Measurements from ENCODE around the gene HID1. TPM values are rescaled to one million over a fixed set of nuclear protein-coding genes. Genes with fewer than 3 reads are reported as not detected.
A peak's percentile ranks its signal among the peaks of the same experiment; 100 is the strongest.

Gene HID1
- total and polyA plus RNA-seq, 9 of the 15 experiments (the other 6 are each of a cell fraction or from before 2014, with no cell fraction given) = 0.14 to 2.1 (median 0.54) TPM; not detected in 2

DNA sequence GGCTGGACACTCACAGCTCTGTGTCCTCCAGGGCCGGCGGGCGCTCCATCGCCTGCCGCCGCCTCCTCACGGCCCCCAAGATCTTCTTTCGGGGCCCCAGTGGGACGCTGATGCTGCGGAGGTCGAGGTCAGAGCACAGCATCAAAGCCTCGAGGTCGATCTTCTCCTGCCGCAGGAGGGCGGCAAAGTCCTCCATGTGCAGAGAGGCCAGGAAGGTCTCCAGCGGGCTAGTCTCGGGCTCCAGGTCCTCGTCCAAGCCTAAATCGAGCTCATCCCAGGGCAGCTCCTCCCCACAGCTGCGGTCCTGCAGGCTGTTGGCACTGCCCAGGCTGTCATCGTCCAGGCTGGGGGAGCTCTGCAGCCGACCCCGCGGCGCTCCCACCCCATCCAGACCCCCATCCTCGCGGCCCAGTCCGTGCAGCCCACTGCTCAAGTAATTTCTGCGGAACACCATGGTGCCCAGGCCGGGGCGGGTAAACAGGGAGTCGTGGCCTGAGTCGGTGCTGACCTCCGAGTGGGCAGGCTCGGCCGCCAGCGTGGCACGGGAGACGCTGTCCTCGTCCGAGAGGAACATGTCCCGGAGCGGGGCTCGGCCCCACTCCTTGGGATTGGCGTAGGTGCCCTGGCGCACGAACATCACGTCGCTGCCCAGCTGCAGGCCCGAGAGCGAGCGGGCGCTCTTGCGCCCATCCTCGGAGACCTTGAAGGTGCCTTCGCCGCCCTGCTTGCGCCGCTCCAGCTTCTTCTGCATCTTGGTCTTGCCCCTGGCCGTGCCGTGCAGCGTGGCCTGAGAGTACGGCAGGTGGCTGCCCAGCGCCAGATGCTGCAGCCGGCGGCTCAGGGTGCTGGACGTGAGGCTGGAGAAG lies 52.9 kb downstream of the HID1 start:
- Histone ChIP-seq H3K4me2 (ENCODE audit: insufficient read depth, low read length) (no peak overlapping the region), H3K9ac (ENCODE audit: insufficient read depth in 1 of 2, low read depth in 2 of 2, low read length in 2 of 2) (no peak overlapping the region), H3K4me3 (no peak overlapping the region), H3K9me3 (replicated peaks; ENCODE audit: control insufficient read depth, insufficient read depth, low read depth, low read length) (no peaks in the 10 kb centered on the region), H3K79me2 (ENCODE audit: control insufficient read depth, insufficient read depth, low read length) (no peaks in the 10 kb centered on the region), H3K27ac (ENCODE audit: extremely low read depth, low read depth, low read length) (no peak overlapping the region), H3K36me3 (ENCODE audit: control insufficient read depth, insufficient read depth, low read length) (no peaks in the 10 kb centered on the region), H3K27me3 (ENCODE audit: control insufficient read depth in 2 of 2, insufficient read depth in 2 of 2, low read length in 2 of 2) (peaks cover 5 to 10% of the 10 kb centered on the region in 2 experiments; a peak in 4 of 5 replicates), H4K20me1 (replicated peaks; ENCODE audit: control insufficient read depth, insufficient read depth, low read length) (no peaks in the 10 kb centered on the region), H3K4me1 (replicated peaks in 1 of 2; ENCODE audit: control insufficient read depth in 2 of 2, insufficient read depth in 2 of 2, low read length in 2 of 2) (peaks cover 18 to 65% of the 10 kb centered on the region in 2 experiments), H2AFZ (ENCODE audit: low read depth, low read length) (no peak overlapping the region), H3K9me1 (ENCODE audit: control insufficient read depth, insufficient read depth, low read length) (no peaks in the 10 kb centered on the region)
- no TSS peak for BruUV-seq (replicated peaks)
- CTCF ChIA-PET (ENCODE audit: low intra/inter-chr PET ratio) = interaction anchor here (0.5 to 1.4 kb wide), 3 partner anchors 36 to 41 kb away, joined by 3 to 8 read pairs (median 7); no protein-coding TSS in a partner anchor
- intact Hi-C loops (cut with micrococcal nuclease) = loop anchor here (10.0 kb wide), 1 partner anchor 85 kb away; no protein-coding TSS in a partner anchor
- DNase-seq (ENCODE audit: extremely low read depth in 1 of 4, low spot score in 3 of 4) = peak in 2 of 4 experiments; percentile 50 to 57
- WGBS (ENCODE audit: insufficient coverage, low coverage, missing lambda C conversion rate) = 73% methylated on average over 59 of the region's 67 CpGs
- peak; percentile 22; the same call in 2 of the 3 replicates for ATAC-seq
- peak; percentile 58 for FAIRE-seq
- in situ Hi-C loops (cut with MboI) = loop anchor here (5.0 kb wide), 1 partner anchor 38 kb away; no protein-coding TSS in a partner anchor
- POLR2A ChIA-PET = interaction anchor here (0.6 to 1.4 kb wide), 4 partner anchors 24 to 89 kb away, joined by 3 to 5 read pairs (median 4); partner anchors contain the start of gene FDXR
- TF ChIP-seq ZBTB1 (CRISPR knock-in tag; IDR thresholded peaks at IDR 0.05; ENCODE audit: borderline replicate concordance, low read depth) (no peak), RBFOX2 (IDR thresholded peaks at IDR 0.05; ENCODE audit: low read depth, low read length) (0 out of 2 replicates have a peak, but pooled peaks have one; percentile 12), SMC3 (conservative IDR thresholded peaks at IDR 0.05; ENCODE audit: insufficient read depth, low read depth, low read length) (0 out of 2 replicates have a peak, but pooled peaks have one; percentile 27), CTCF (IDR thresholded peaks at IDR 0.05 in 2 of 3, conservative IDR thresholded peaks at IDR 0.05 in 1 of 3; ENCODE audit: insufficient read depth in 2 of 3, low read depth in 1 of 3, low read length in 3 of 3) (peak; percentile 33 to 60 (median 54); a peak in 4 of 6 replicates), RAD21 (CRISPR knock-in tag; conservative IDR thresholded peaks at IDR 0.05 in 1 of 2, IDR thresholded peaks at IDR 0.05 in 1 of 2) (peak in 1 of 2 experiments; percentile 57; a peak in 2 of 4 replicates), HNRNPL (IDR thresholded peaks at IDR 0.05; ENCODE audit: low read depth, low read length) (peak; percentile 81; the same call in 1 of the 2 replicates)
- TF ChIP-seq, protein P1, sequence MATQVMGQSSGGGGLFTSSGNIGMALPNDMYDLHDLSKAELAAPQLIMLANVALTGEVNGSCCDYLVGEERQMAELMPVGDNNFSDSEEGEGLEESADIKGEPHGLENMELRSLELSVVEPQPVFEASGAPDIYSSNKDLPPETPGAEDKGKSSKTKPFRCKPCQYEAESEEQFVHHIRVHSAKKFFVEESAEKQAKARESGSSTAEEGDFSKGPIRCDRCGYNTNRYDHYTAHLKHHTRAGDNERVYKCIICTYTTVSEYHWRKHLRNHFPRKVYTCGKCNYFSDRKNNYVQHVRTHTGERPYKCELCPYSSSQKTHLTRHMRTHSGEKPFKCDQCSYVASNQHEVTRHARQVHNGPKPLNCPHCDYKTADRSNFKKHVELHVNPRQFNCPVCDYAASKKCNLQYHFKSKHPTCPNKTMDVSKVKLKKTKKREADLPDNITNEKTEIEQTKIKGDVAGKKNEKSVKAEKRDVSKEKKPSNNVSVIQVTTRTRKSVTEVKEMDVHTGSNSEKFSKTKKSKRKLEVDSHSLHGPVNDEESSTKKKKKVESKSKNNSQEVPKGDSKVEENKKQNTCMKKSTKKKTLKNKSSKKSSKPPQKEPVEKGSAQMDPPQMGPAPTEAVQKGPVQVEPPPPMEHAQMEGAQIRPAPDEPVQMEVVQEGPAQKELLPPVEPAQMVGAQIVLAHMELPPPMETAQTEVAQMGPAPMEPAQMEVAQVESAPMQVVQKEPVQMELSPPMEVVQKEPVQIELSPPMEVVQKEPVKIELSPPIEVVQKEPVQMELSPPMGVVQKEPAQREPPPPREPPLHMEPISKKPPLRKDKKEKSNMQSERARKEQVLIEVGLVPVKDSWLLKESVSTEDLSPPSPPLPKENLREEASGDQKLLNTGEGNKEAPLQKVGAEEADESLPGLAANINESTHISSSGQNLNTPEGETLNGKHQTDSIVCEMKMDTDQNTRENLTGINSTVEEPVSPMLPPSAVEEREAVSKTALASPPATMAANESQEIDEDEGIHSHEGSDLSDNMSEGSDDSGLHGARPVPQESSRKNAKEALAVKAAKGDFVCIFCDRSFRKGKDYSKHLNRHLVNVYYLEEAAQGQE (IDR thresholded peaks at IDR 0.05; ENCODE audit: borderline replicate concordance) = peak; percentile 24; the same call in 1 of the 2 replicates
- TF ChIP-seq, protein P1 (CRISPR knock-in tag; IDR thresholded peaks at IDR 0.05; ENCODE audit: low read depth) = no peak
